Measurements from ENCODE around the gene DNAJA2. TPM values are rescaled to one million over a fixed set of nuclear protein-coding genes. Genes with fewer than 3 reads are reported as not detected.

The DNAJA2 gene
- total RNA-seq, 1 experiment from 2014 or later, result 110 TPM

- no peak for DNase-seq (ENCODE audit: extremely low read depth, low read depth)
Measured at GRCh38 chr16:46906360-46907060, 67.0 kb downstream of the DNAJA2 start.

Other genes starting within 250 kb of the DNAJA2 start
- 0.10 and 0.40 TPM in 2 replicates for gene MYLK3, start 225.3 kb downstream of the DNAJA2 start, total RNA-seq (2014; rRNA removed; shearing (Covaris generic))
- 13.9 and 17.6 TPM in 2 replicates for gene C16orf87, start 142.5 kb downstream of the DNAJA2 start, total RNA-seq (2014; rRNA removed; shearing (Covaris generic))
- gene GPT2, start 89.3 kb downstream of the DNAJA2 start, total RNA-seq (2014; rRNA removed; shearing (Covaris generic)), result 22.9 and 23.3 TPM in 2 replicates
- gene NETO2, start 170.3 kb upstream of the DNAJA2 start, total RNA-seq (2014; rRNA removed; shearing (Covaris generic)), result 80.8 and 99.4 TPM in 2 replicates